HepG2 (cell line): ENCODE measurements around the gene LTBR. TPM values are rescaled to one million over a fixed set of nuclear protein-coding genes. Genes with fewer than 3 reads are reported as not detected.
A peak's percentile ranks its signal among the peaks of the same experiment; 100 is the strongest.

Experiments used
- ETS1 ChIP-seq: sonication (generic); formaldehyde crosslinking; IDR thresholded peaks from 2 replicates; pipeline ENCODE4 v1.4.0; 2020; ENCODE audit warnings: missing genetic modification reagents
- FOXJ3 ChIP-seq: sonication (generic); formaldehyde crosslinking; IDR thresholded peaks from 2 replicates; pipeline ENCODE4 v1.4.0; 2020; ENCODE audit warnings: missing genetic modification reagents, mild to moderate bottlenecking, borderline replicate concordance
- MXD3 ChIP-seq: IDR thresholded peaks from 2 replicates; pipeline ENCODE4 v1.6.1; 2016; ENCODE audit warnings: mild to moderate bottlenecking, missing biosample characterization, missing genetic modification reagents
- NR3C1 ChIP-seq: sonication (generic); formaldehyde crosslinking; IDR thresholded peaks from 2 replicates; pipeline ENCODE4 v1.4.0; 2020; ENCODE audit warnings: missing genetic modification reagents
- ZBTB39 ChIP-seq: sonication (generic); formaldehyde crosslinking; IDR thresholded peaks from 2 replicates; pipeline ENCODE4 v1.5.0; 2020; ENCODE audit warnings: missing genetic modification reagents
- ZNF121 ChIP-seq: sonication (generic); formaldehyde crosslinking; IDR thresholded peaks from 2 replicates; pipeline ENCODE4 v1.5.0; 2020; ENCODE audit warnings: mild to moderate bottlenecking, missing genetic modification reagents
- ZSCAN21 ChIP-seq: sonication (generic); formaldehyde crosslinking; IDR thresholded peaks from 2 replicates; pipeline ENCODE4 v1.8.0; 2022; ENCODE audit warnings: mild to moderate bottlenecking, missing genetic modification reagents, moderate library complexity, borderline replicate concordance
- polyA plus RNA-seq, 8 experiments: library from polyadenylated mRNA; depleted of rRNA in 3 of 8; stranded (reverse) in 7 of 8; unstranded in 1 of 8; fragments of >200 nt; fragmentation: Illumina TruSeq in 4 of 8; extraction: Trizol in 4 of 8; gene quantifications; 2 replicates each; pipeline versions ENCODE4 v1.2.1 to v1.2.3, GENCODE V29; 2011 to 2016; ENCODE audit warnings: low read depth in 4 of 8, missing spikeins in 1 of 8, mixed read lengths in 1 of 8; ENCODE audit not compliant: insufficient read depth in 1 of 8
- total RNA-seq, 5 experiments: library from RNA; depleted of rRNA; stranded (reverse); fragments of >200 nt; fragmentation: Illumina TruSeq; extraction: Trizol; gene quantifications; 2 replicates each; pipeline ENCODE4 v1.2.3, GENCODE V29; 2016; ENCODE audit warnings: low read depth in 1 of 5

The LTBR gene
- total and polyA plus RNA-seq, 2 of the 13 experiments (the other 11 are each of a cell fraction or from before 2014, with no cell fraction given), result 31.4 to 34.8 TPM

GRCh38 chr12:6336079-6336888 lies 47.7 kb upstream of the LTBR start (continued):
- TF ChIP-seq ZBTB39 (CRISPR knock-in tag) (no peak), ZNF121 (CRISPR knock-in tag) (no peak), FOXJ3 (CRISPR knock-in tag) (no peak), NR3C1 (no peak), MXD3 (0 out of 2 replicates have a peak, but pooled peaks have one; percentile 52), ZSCAN21 (CRISPR knock-in tag) (no peak), ETS1 (CRISPR knock-in tag) (no peak)
